GM18505 (cell line): ENCODE measurements around the gene CDH26.
"Not testable (repeated sequence)": the region's sequence is repeated elsewhere in the genome, so short reads cannot be mapped to it uniquely, and the experiment has no call there.

Experiments used
- ATAC-seq: cut with Tn5 transposase; IDR thresholded peaks from one replicate; pipeline ENCODE4 v1.9.1; 2021; ENCODE audit not compliant: unreplicated experiment
- POLR2A ChIP-seq: IDR thresholded peaks from 4 replicates; pipeline ENCODE4 v1.6.1; 2011; ENCODE audit warnings: borderline replicate concordance; ENCODE audit not compliant: insufficient read depth, insufficient read length; ENCODE audit errors: extremely low read depth

Gene CDH26

GRCh38 chr20:59947376-59947775 lies 10.8 kb upstream of the CDH26 start:
- ATAC-seq = no peak
- no peak for TF ChIP-seq POLR2A

DNA sequence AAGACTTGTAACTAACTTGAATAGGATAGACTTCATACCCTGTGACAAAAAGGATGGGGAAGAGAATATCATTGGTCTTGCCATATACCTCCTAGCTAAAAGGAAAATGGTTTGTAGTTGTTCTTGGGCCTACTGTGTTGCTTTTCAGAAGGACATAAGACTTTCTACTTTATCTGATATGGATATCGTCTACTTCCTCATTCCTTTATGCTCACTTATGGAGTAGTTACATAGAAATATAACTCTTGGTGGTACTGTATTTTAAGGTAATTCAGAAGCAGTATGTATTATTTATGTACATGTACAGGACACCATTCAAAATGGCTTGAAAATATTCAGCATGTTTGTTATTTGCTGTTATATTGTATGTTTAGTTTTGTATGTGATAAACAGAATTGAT lies 10.0 kb upstream of the CDH26 start:
- ATAC-seq = no peak

DNA sequence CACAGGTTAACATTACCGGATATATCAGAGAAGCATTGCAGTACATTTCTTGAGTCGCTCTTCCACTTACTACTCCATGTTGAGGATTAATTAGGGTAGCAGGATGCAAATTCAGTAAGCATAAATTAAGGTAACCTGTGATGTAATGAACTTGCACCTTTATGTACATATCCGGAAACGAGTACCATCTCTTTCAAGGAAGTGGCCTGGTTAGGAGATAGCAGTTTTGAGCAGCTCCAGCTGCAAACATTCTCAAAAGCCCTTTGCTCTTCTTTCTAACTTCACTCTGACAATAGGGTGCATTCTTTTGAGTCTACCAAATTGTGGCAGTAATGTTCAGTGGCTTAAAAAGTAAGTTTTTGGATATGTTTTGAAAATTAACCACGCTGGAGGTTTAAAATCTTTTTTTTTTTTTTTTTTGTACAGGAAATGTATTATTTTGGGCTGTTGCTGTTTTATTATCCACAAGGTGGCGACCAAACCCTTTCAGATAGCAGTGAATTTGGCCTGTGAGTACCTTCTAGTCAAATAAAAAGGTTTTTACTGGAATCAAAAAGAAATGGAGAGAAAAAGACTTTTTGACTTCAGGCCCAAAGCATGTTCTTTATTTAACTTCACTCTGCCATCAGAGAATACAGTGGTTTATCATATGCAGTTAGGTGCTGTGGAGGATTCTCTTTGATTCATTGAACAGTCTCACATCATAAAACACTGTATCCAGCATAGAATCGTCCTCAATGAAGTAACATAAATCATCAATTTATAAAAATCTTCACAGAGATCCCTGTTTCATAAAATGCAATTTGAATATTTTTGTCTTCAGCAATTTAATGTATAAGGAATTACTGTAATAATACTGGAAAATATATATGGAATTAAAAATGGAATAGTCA lies 9.1 kb upstream of the CDH26 start:
- TF ChIP-seq POLR2A = no peak
- peak; percentile 73 for ATAC-seq

More for the DNA sequence above, 10.0 kb upstream of the CDH26 start:
- no peak for TF ChIP-seq POLR2A

DNA sequence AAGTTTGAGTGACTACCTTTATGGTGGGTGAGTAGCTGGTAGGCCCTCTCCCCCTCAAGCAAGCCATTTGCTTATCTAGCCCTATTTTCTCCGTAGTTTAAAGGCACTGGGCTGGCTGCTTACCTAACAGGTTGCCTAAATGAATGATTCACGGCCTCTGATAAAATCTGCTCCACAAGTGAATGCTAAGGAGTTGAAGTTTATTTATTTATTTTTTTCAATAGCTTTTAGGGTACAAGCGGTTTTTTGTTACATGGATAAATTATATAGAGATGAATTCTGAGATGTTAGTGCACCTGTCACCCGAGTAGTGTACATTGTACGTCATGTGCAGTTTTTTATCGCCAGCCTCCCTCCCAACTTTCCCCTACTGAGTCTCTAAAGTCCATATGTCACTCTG lies 8.3 kb upstream of the CDH26 start:
- ATAC-seq = no peak
- no peak for TF ChIP-seq POLR2A

GRCh38 chr20:59954718-59955117 lies 3.5 kb upstream of the CDH26 start:
- no peak for TF ChIP-seq POLR2A
- ATAC-seq = no peak

DNA sequence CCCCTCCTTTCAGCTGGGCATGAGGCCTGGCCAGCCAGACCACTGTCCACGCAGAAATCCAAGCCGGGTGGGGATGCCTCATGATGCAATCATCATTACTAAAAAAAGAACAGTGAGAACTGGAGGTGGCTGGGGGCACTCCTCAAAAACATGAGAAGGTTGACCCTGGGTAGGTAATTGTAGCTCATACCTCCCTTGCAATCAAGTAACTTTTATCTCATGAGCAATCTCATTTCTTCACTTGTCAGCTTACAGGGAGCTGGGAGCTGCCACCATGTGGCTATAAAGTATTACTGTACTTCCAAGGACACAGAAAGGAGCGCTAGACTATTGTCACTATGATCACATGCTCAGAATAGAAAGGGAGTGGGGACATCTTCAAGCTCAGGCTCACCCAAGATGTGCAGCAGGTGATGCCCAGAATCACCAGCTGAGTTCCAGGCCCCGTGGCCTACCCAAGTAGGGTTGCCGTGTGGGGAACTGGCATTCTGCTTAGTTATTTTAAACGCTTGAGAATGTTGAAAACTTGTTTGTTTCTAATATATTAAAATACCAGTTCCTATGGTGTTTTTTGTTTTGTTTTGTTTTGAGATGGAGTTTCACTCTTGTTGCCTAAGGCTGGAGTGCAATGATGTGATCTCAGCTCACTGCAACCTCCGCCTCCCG lies 3.0 kb upstream of the CDH26 start:
- ATAC-seq = no peak
- TF ChIP-seq POLR2A = no peak

- ATAC-seq = not testable (repeated sequence)
These were observed 655 bp upstream of the CDH26 start for GRCh38 chr20:59957568-59957967.

DNA sequence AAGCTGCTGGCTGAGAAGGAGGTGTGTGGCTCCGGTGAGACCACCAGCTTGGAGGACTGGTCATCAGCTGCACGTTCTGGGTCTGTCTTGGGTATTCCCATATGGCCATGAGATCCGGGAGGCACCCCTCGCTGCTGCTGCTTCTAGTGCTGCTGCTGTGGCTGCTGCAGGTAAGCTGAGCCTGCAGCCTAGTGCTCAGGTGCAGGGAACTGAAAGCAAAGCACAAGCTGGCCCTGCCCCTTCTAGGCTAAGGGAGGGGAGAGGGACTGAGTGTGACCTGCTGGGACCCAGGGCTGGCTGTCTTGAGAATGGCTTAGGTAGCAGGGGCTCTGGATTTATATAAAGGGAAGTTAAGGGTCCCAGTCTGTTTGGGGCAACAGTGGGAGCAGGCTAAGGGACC lies 403 bp downstream of the CDH26 start:
- TF ChIP-seq POLR2A = no peak
- no peak for ATAC-seq

GRCh38 chr20:59961423-59961822 lies 3.2 kb downstream of the CDH26 start:
- TF ChIP-seq POLR2A = no peak
- ATAC-seq = no peak

GRCh38 chr20:59962155-59962554 lies 3.9 kb downstream of the CDH26 start:
- no peak for ATAC-seq
- TF ChIP-seq POLR2A = no peak

- no peak for ATAC-seq
- TF ChIP-seq POLR2A = no peak
These were observed 8.2 kb downstream of the CDH26 start for GRCh38 chr20:59966428-59966827.

DNA sequence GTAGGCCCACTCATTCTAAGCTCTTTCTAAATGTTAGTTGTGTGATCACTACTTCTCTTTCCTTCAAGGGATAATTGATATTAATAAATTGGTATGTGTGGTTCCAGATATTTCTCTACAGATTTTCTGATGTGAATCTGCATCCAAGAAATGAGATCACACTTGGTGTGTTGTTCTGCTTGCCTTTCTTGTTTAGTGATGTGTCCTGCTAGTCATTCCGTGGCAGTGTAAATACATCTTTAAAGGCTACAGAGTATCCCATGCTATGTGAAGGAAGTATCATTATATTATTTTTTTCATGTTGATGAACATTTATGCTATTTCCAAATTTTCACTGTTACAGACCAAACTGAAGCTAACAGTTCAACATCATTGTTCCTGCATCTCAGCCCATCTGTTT lies 13.2 kb downstream of the CDH26 start:
- no peak for TF ChIP-seq POLR2A
- ATAC-seq = no peak

DNA sequence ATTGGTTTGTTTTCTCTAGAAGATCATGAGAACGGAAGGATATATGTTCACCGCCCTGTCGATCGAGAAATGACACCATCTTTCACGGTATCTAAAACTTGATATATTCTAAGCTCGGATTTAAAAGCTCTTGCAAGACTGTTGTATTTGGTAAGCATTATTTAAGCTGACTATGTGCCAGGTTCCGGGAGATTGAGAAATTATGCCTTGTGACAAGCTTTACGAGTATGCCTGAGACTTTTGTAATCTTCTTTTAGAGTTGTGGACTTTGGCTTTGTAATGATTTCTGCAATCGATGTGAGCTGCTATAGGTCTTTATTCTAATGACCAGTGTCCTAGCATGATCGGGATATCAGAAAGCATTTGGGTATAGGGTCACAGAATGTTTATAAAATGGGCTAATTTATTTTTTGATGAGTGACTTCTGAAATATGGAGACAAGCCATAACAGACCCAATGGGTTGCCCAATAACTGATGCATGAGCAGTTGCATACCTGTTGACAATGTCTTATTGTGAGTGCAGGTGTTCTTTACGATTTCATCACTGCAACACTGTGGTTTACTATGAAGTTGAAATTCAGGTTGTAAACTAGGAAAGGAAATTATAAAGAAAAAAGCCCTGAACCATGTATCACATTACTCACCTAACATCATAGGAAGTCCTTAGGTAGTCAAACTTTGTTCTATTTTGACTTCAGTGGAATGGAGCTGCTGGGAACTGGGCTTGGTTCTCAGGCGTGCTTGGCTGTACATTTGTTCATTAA lies 14.0 kb downstream of the CDH26 start:
- ATAC-seq = no peak
- no peak for TF ChIP-seq POLR2A
